Stimulated activated CD4-positive, alpha-beta T cell treated with anti-CD3 and anti-CD28 coated beads, TNF-alpha, amount 100 ng/mL, for 24 hours (primary cell): ENCODE results near the gene ACCS.
A peak's percentile ranks its signal among the peaks of the same experiment; 100 is the strongest.

Source experiments
- DNase-seq, 3 experiments: peaks; one replicate each; pipeline ENCODE4 v3.0.0-alpha.2; 2020; ENCODE audit warnings: low read depth in 3 of 3

The ACCS gene

DNA sequence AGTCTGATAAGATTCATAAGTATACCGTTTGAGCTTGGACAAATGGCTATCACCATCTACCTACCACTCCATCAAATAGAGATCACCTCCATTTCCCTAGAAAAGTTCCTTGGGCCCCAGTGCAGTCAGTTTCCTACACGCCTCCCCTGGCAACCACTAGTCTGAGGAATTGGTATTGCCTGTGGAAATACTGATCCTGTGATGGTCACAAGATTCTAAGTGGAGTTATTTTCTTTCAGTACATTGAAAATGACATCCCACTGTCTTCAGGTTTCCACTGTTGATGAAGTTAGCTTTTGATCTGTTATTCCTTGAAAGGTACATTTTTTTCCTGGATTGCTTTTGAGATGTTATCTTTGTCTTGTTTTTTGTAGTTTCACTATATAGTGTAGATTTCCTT, 22.9 kb upstream of the ACCS start:
- DNase-seq = no peak

DNA sequence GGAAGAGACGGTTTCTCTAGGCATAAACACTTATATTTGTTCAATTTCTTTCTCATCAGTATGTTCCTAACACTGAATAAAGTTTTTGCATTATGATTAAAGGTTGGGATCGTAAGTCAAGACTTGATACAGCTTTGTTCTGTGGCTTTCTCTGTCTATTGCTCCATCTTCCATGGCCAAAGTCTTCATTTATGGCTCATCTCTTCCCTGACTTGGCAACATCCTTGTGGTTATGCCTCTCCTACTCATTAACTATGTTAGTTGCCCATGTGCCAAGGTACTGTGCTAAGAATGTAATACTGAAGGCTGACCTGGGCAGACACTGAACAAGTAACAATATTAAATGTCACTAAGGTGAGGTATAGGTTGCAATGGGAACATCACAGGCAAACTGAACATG, 19.9 kb upstream of the ACCS start:
- DNase-seq = no peak

DNA sequence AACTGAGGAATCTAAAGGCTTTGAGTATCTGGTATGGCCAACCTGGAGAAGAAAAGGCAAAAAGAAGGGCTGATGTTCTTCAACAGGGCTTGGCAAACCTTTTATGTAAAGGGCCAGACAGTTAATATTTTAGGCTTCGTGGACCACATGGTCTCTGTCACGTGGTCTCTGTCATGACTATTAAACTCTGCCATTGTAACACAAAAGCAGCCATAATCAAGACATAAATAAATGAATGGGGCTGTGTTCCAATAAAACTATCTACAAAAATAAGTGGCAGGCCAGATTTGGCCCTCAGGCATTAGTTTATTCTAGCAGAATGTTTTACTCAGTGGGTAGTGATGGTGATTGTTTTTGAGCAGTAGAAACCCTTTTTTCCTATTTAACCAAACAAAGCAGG, 18.8 kb upstream of the ACCS start:
- DNase-seq = no peak

DNA sequence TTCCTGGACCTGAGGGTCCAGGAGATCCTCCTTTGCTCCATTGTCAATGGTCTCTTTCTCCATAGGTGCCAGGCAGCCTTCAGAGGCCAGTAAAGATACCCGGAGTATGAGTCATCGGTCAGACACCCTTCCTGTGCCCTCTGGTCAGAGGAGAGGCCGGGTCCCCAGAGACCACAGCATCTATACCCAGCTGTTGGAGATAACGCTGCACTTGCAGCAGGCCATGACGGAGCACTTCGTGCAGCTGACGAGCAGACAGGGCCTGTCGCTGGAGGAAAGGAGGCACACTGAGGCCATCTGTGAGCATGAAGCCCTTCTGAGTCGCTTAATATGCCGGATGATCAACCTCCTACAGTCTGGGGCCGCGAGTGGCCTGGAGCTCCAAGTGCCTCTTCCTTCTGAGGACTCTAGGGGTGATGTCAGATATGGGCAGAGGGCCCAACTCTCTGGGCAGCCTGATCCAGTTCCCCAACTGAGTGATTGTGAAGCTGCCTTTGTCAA, 18.1 kb upstream of the ACCS start, which contains the start of gene ACCSL:
Gene ACCSL, plus strand, starts transcription at position 51 of the 501 bp plus-strand sequence. Its CDS starts 56 bp downstream, at position 107.
- DNase-seq = no peak

DNA sequence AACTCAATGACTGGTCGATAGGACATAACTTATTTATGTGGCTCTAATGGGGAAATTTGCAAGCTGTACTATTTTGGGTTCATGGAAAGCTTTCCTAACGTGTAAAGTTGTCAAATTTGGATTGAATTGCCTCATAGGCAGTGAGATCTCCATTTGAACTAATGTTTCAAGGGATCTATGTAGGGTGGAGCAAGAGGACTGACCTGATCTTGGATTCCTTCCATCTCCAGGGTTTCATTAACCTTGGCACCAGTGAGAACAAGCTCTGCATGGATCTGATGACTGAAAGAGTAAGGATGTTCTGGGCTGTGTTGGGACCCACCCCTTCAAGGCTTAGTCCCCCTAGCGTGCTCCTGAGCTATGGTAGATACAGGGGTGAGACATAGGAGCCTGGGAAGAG, 16.2 kb upstream of the ACCS start:
- DNase-seq = no peak

DNA sequence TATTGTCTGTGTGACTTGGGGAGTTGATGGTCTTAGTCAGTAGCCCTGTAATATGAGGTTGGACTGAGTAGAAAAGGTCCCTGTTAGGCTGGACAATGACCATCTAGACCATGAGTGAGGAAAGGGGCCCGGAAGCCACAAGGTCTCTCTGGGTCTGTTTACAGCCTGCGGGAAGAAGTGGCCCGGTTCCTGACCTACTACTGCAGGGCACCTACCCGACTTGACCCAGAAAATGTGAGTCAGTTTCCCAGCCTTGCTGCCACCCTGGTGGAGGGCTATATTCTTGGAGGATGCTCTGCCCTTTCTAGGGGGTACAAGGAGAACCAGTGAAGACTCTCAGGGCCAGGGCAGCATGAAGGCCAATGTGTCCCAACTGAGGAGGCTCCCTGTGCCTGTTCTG, 14.9 kb upstream of the ACCS start:
- no peak for DNase-seq

DNA sequence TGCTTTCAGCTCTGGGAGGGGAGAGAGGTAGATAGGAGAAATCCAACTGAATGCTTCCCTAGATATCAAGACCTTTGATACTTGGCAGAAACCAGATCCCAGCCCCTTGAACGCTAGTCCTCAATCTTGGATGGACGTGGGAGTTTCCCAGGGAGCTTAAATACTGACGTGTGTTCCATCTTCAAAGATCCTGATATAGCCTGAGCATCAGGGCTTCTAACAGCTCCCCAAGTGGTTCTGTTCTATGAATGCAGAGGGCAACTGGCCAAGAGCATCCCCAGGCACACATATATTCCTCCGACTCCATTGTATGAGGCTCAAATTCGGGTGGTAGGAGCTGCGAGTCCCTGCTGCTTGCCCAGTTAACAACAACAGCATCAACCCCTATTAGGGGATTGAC, 8.7 kb upstream of the ACCS start:
- DNase-seq = no peak

DNA sequence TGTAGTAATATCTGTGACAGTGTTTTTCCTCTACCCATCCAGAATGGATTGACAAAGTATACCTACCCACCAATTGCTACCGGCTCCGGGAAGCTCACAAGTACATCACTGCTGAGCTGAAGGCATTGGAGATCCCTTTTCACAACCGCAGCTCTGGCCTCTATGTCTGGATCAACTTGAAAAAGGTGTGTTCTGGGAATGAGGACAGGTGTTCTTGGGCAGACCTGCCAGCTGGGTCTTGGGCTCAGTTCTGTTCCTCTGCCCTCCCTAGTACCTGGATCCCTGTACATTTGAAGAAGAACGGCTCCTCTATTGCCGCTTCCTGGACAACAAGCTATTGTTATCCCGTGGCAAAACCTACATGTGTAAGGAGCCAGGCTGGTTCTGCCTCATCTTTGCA, 7.8 kb upstream of the ACCS start:
- no peak for DNase-seq

DNA sequence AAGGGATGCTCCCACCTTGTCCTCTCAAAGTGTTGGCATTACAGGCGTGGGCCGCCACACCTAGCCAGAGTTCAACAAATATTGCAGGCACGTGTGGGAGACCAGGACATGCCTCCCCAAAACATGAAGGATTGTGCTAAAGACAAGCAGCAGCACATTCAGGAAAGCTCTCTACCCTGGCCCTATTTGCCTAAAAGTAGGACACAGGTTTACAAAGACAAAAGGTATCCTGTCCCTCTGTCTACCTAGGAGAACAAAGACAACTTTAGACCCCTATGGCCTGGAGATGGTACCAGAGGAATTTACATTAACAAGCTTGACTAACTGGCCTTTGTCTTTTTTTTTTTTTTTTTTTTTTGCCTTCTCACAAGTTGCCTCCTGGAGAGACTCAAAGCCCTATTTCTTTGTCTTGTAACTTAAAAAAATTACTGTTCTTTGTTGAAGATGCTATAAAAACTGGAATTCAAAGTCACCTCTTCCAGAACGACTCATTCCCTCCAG, 859 bp upstream of the ACCS start:
- DNase-seq = no peak

DNA sequence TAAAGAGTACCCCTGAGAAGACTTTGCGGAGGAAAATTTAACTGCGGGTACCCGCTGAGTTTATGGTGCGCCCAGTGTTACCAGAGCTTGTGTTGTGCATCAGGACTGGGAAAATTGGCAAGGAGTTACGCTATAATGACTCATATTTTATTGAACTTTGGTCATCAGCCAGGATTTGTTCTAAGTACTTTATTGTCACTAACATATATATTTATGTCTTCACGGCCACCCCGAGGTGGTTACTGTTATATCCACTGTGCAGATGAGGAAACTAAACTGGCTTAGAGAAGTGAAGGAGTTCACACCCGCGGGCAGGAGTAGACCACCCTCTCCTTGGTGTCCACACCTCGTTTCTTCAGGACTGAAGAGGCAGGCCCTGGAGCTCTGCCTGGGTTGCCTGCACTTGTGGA, 667 bp downstream of the ACCS start:
- DNase-seq = peak in 1 of 3 experiments; percentile 1

DNA sequence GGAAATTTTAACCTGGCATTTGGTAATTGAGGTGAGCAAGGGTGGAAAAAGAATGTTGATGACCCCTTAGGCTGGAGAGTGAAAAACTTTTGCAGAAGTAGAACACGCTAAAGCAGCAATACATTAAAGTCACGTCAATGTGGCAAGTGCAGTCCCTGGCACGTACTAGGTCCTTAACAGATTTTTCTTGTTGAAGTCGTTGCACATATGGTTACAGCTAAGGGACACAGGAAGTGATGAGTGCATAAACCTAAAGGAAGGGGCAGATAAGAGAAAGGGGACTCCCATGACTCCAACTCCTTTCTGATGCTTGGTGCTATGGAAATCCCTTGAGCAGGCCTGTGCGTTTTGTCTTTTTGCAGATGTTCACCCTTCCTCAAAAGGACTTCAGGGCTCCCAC, 1.2 kb downstream of the ACCS start:
- DNase-seq = no peak

DNA sequence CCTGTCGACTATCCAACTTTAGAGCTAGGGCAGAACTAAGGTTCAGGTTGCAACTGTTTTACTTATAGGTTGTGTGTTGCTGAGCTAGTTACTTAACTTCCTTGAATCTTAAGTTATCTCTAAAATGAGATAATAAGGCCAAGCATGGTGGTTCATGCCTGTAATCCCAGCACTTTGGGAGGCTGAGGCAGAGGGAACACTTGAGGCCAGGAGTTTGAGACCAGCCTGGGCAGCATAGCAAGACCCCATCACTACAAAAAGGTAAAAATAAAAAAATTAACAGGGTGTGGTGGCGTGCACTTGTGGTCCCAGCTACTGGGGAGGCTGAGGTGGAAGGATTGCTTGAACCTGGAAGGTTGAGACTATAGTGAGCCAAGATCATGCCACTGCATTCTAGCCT, 2.1 kb downstream of the ACCS start:
- no peak for DNase-seq

DNA sequence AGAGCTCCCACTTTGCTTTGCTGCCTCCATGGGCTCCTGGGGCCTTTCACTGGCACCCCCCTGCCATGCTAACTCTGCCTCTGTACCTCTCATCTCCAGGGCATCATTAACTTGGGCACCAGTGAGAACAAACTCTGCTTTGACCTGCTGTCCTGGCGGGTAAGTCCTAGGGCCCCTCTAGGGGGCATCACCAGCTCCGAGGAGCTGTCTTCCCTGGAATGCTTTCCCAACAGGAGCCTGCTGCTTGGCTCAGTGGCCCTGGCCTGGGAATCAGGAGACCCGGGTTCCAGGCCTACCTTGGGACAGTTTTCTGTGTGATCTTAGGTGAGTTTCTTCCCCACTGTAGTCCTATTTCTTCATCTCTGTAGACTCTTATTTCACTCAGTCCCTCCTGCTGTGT, 5.1 kb downstream of the ACCS start:
- DNase-seq = no peak

DNA sequence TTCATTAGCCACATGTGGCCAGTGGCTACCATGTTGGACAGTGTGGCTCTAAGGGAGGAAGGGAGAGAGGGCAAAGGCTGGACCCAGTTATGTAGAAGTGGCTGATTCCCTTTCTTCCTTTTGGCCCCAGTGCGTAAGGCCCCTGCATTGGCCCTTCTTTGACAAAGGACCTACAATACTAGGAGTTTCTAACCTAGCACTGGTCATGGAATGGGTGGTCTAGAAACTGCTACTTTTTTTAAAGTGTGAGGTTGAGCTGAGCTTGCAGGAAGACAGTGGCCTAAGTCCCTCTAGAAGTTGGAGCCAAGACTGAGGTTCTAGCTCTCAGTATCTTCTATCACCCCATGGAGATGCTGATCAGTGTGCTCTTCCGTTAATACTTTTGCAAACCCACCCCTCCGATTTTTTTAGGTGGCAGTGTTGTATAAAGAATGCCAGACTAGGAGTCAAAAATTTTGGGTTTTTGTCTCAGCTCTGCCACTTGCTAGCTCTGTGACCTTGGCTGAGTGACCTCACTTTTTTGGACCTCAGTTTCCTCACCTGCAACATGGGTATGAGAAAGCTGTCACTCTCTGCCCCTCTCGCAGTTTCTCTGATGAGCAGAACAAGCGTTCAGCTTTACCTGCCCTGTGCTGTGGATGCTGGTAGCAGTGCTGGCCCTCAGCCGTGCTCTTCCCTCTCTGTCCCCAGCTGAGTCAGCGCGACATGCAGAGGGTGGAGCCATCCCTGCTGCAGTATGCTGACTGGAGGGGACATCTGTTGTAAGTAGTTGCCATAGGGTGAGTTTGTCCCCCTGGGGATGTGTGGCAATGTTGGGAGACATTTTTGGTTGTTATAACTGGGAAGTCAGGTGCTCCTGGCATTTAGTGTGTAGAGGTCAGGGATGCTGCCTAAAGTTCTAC, 6.9 kb downstream of the ACCS start:
- DNase-seq = no peak

DNA sequence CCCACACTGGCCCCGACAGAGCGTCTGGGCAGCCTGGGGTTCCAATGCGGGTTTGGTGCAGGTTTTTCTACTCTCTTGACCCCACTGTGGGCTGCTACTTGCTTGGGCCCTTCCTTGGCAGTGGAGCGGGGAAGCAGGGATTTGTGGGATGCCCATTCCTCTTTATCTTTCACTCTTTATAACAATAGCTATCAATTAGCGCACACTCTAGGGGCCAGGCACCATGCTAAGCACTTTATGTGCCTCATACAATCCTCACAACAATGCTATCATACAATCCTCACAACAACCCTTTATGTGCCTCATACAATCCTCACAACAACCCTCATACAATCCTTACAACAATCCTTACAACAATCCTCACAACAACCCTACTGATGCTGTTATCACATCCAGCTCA, 12.7 kb downstream of the ACCS start:
- no peak for DNase-seq

DNA sequence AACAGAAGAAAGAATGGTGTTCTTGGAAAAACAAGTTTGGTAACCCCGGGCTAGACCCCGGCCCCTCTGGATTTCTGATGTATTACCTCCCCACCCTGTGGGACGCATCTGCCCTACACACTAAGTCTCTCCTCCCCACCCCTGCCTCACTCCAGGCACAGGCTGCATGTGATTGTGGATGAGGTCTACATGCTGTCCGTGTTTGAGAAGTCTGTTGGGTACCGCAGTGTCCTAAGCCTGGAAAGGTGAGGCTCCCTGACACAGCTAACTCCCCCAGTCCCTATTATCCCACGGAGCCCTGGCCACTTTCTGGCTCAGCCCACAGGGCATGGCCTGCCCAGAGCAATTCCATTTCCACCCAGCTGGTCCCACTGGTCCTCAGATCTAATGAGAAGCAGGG, 13.3 kb downstream of the ACCS start:
- DNase-seq = no peak

DNA sequence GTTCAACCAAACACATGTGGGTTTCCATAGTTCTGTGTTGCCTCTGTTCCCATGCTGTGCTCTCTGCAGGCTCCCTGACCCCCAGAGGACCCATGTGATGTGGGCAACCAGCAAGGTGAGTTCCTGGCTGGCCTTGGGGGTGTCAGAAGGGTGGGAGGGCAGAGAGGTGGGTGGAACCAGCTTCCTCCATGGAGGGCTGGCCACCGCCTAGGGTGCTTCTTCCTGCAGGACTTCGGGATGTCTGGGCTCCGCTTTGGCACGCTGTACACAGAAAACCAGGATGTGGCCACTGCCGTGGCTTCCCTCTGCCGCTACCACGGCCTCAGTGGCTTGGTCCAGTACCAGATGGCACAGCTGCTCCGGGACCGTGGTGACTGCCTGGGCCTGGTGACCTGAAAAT, 14.9 kb downstream of the ACCS start:
- DNase-seq = no peak

DNA sequence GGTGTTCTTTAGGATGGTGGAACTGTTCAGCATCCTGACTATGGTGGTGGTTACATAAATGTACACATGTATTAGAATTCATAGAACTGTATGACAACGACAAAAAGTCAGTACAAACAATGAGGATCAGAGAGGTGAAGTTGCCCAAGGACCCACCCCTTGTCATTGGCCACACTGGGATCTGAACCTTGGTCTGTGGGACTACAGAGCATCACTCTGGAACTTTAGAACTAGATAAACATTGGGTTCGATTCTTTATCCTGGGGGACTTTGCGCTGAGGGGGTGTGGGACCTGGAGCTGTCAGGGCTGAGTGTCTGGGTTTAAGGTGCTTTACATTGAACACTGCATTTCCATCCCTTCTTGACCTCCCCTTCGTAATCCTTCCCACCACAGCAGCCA, 16.6 kb downstream of the ACCS start:
- DNase-seq = no peak

DNA sequence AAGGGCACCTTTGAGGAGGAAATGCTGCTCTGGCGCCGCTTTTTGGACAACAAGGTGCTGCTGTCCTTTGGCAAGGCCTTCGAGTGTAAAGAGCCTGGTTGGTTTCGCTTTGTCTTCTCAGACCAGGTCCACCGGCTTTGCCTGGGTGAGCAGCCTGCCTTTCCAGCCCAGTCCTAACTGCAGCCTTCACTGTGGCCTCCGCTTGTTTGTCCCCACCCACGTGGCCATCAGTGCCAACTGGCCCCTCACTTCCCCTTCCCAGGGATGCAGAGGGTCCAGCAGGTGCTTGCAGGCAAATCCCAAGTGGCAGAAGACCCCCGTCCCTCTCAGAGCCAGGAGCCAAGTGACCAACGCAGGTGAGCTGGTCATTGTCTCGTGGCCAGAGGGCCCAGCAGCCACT, 17.4 kb downstream of the ACCS start:
- DNase-seq = no peak

DNA sequence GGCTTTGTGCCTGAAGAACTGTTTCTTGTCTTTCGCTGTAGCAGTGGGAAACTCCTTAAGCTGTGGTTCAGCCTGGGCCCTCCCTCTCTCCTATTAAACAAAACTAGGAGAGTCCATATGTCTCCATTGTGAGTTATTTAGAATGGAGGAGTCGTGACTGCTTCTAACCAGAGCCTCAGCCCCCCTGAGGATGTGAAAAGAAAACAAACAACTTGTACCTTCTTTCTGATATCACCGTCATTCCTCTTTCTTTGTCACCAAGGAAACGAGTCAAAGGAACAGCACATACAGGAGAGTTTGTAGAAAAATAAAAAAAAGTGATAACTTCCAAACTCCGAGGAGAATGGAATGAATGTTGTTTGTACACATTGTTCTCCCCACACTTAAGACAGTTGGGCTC, 17.8 kb downstream of the ACCS start:
- DNase-seq = no peak

DNA sequence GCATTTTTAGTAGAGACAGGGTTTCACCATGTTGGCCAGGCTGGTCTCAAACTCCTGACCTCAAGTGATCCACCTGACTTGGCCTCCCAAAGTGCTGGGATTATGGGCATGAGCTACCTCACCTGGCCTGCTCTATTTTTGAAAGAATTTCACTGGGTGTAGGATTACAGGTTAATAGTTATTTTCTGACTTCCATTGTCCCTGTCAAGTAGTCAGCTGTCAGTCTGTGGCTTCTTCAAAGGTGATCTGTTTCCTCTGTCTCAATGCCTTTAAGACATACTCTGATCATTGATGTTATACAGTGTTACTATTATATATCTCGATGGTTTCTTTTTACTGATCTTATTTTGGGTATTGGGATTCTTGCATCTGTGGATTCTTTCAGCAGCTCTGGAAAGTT, 19.3 kb downstream of the ACCS start:
- DNase-seq = no peak

DNA sequence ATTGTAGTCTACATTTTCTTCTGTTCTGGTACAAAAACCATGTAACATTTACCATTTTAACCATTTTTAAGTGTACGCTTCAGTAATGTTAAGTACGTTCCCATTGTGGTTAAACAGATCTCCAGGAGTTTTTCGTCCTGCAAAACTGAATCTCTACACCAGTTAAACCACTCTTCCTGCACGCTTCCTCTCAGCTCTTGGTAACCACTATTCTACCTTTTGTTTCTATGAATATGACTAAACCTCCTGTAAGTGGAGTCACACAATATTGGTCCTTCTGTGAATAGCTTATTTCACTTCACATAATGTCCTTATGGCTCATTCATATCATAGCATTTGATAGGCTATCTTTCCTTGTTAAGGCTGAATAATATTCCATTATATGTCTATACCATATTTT, 22.3 kb downstream of the ACCS start:
- no peak for DNase-seq

DNA sequence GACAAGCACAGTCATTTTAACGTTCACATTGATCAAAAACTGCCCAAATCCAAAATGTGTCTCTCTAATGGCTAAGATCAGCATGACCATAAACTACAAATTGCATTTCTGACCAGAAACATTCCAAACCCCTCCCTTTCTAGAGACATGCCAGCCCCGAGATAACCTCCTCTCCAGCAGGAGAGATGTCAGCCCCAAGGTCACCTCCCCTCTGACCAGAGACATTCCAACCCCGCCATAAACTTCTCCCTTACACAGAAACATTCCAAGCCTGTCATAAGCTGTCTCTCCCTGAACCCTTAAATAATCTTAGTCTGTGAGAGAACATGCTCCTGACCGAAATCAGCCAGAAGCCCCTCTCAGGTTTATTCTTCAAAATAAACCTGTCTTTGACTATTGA, 22.8 kb downstream of the ACCS start:
- DNase-seq = no peak

DNA sequence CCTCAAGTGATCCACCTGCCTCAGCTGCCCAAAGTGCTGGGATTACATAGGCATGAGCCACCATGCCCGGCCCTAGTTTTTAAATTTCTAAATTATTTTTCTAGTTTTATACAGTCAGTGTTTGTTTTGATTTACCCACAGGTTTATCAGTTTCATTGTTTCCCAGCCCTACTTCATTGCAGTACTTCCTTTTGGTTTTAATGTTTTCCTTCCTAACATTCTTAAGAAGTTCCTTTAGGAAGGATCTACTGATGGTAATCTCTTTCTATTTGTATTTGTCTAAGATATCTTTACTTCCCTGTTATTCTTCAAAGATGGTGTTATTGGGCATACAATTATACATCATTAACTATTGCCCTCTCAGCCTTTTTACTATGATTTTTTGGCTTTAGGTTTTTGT, 24.5 kb downstream of the ACCS start:
- DNase-seq = no peak
